ENCODE results near the gene PLAAT1.

DNA sequence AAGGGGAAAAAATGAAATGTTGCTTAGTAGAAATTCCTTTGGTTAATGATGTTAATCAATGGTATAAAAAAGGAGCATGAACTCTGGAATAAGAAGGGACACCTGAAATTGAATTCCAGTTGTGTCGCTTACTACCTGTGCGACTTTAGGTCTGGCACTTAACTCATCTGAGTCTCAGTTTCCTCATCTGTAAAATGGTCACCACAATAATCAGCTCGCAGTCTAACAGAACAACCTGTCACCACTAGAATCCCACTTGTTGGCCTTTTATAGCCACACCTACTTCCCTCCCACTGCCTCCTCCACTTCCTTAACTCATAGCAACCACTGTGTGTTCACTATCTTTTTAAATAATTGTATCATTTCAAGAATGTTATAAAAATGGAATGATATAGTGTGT is 2.5 kb downstream of the PLAAT1 start:
- TF ChIP-seq, protein P1, sequence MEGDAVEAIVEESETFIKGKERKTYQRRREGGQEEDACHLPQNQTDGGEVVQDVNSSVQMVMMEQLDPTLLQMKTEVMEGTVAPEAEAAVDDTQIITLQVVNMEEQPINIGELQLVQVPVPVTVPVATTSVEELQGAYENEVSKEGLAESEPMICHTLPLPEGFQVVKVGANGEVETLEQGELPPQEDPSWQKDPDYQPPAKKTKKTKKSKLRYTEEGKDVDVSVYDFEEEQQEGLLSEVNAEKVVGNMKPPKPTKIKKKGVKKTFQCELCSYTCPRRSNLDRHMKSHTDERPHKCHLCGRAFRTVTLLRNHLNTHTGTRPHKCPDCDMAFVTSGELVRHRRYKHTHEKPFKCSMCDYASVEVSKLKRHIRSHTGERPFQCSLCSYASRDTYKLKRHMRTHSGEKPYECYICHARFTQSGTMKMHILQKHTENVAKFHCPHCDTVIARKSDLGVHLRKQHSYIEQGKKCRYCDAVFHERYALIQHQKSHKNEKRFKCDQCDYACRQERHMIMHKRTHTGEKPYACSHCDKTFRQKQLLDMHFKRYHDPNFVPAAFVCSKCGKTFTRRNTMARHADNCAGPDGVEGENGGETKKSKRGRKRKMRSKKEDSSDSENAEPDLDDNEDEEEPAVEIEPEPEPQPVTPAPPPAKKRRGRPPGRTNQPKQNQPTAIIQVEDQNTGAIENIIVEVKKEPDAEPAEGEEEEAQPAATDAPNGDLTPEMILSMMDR (IDR thresholded peaks at IDR 0.05) = no peak
- TF ChIP-seq POLR2A (IDR thresholded peaks at IDR 0.05) = no peak

Data from right lobe of liver (tissue), 4 donors.